Activated CD4-positive, alpha-beta T cell treated with anti-CD3 and anti-CD28 coated beads, Interleukin-2, amount 50 U/mL, for 48 hours (primary cell): Measurements from ENCODE around the gene CMSS1.

Experiments used
- DNase-seq, 2 experiments: peaks; one replicate each; pipeline ENCODE4 v3.0.0-alpha.2; 2020

Gene CMSS1

DNA sequence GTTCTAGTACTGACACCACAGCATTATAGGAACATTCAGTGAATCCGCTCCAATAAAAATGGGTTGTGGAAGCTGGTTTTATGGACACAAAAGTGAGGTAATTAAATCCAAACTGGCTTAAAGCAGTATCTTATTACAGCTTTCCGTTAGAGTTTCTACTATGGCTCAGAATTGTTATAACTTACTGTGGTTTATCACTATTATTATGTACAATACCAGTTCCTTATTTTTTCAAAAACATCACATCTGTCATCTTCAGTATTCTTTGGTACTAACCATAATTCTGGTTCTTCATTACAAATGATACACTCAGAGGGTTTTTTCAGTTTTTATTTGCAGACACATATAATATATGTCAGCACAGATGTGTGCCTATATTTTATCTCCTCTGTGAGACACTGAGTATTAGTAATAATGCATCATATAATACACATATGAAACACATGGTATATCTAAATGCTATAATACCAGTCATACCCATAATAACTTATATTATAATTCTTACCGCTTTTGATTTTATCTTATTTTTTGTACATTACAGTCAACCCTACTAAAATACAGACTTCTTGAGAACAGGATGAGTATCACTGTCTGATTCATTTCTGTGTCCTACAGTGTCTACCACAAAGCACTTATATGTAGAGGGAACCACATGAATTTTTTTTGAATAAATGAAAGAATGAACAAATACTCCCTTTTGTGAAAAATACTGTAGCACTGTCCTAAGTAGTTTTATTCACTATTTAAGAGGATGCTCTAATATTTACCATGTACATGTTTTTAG is 39.0 kb downstream of the CMSS1 start:
- DNase-seq = no peak

DNA sequence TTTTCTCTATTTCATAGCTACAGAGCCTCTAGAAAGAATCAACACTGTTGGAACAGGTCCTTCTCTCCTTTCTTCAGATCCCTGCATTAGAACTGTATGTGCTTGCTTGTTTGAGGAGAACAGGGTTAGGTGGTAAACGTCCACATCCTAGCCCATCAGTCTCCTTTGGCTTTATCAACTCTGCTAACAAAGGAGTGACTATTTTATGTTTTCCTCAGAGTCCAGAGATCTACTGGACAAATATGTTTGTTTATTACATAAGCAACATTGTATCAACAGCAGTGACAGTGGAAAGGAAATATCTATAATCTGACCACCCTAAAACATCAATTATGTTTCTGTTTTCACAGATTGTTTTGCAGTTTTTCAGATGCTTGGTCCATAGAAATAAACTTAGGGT is 39.6 kb downstream of the CMSS1 start:
- DNase-seq = no peak

GRCh38 chr3:99858469-99858868 is 40.8 kb downstream of the CMSS1 start:
- no peak for DNase-seq

GRCh38 chr3:99859825-99860224 is 42.2 kb downstream of the CMSS1 start:
- no peak for DNase-seq

GRCh38 chr3:99861216-99861615 is 43.6 kb downstream of the CMSS1 start:
- no peak for DNase-seq

- DNase-seq = no peak
These were observed 44.5 kb downstream of the CMSS1 start for GRCh38 chr3:99862208-99862607.

DNA sequence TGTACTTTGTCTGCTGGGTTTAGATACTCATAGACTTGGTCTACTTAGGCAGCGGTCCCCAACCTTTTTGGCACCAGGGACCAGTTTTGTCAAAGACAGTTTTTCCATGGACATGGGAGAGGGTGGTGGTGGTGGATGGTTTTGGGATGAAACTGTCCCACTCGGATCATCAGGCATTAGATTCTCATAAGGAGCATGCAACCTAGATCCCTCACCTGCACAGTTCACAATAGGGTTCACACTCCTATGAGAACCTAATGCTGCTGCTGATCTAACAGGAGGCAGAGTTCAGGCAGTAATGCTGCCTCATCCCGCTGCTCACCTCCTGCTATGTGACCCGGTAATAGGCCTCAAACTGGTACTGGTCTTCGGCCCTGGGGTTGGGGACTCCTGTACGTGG is 45.3 kb downstream of the CMSS1 start:
- DNase-seq = no peak

- DNase-seq = no peak
These were observed 45.9 kb downstream of the CMSS1 start for GRCh38 chr3:99863588-99863987.

DNA sequence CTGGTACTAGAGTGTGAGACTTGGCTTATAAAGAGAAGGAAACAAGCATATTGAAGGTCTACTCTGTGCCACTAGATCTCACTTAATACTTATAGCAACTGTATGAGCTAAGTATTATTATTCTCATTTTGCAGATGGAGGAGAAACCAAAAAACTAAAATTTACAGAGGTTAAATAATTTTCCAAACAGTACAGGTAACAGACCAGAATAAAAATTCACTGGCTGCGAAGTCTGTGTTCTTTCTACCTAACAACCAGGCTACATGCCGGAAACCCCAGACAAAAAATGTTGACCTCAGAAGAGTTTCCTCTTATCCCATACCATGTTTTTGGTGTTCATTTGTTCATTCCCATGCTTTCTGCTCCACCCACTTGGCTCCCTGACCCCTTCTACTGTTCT is 46.6 kb downstream of the CMSS1 start:
- no peak for DNase-seq

GRCh38 chr3:99865321-99865720 is 47.7 kb downstream of the CMSS1 start:
- no peak for DNase-seq

DNA sequence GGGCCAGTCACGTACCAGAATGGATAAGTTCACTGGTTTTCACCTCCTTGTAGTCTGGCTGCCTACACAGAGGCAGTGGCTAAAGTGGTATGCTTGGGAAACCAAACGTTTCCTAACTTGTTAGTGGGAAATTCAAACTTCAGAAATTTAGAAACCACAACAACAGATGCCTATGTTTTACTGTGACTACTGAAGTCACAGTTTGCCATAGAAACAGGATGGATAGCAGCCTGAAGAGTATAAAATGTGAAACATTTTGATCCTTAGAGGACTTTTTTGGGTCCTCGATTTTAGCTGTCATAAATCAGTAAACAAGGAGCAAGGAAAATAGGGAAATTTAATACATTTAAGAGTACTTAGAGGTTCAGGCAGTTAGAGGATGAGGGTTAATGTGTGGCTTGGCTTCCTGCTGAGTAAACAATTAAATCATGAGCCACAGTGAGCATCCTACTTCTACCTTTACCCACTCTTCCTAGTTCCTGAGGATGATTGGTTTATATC is 48.6 kb downstream of the CMSS1 start:
- peak in 1 of 2 experiments; percentile 16 for DNase-seq

GRCh38 chr3:99867594-99868310 is 50.1 kb downstream of the CMSS1 start:
- no peak for DNase-seq

DNA sequence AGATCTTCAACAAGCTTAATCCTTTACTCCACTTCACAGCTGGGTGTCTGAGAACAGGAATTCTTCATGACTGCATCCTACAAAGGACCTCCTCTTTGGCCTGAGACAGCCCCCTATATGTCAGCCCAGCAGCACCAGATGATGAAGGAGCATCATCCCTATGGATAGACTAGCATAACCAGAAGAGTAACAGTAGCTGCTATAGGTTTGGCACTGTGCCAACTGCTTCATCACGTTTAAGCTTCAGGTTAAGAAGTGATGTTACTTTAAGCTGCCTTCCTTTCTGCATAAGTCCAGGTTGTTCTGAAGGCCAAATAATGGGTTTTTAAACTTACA is 50.6 kb downstream of the CMSS1 start:
- DNase-seq = peak in 1 of 2 experiments; percentile 7

GRCh38 chr3:99869621-99870020 is 52.0 kb downstream of the CMSS1 start:
- DNase-seq = no peak

DNA sequence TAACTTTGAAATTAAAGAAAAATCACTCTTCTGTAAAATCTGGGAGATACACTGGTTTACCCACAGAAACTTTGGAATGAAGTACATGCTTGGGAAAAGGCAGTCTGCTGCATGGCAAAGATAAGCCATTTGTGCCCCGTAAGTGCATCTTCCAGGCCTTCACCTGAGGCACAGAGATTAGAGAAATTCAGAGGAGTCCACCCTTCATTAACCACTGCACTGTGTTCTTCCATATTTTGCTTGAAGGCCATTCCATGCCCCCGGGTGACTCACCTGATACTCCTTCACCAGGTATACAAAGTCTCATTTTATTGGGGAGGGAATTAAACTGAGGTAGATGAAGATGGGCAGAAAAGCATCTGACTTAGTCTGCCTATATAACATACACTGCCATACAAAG is 53.0 kb downstream of the CMSS1 start:
- no peak for DNase-seq

- DNase-seq = no peak
These were observed 53.8 kb downstream of the CMSS1 start for GRCh38 chr3:99871231-99872045.

DNA sequence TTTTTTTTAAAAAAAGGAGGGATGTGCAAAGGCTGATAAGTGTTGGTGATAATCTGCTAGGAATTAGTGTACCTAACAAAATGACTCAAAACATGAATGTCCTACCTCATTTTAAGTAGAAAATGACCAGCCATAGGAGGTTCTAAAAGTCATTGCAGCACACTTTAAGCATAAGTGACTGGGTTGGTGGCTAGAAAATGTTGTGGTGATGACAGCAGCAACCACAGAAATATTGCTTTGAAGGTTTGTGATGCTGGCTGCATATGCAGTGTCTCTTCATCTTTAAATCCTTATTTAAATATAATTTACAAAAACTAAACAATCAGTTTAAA is 55.2 kb downstream of the CMSS1 start:
- no peak for DNase-seq

GRCh38 chr3:99873269-99874102 is 55.8 kb downstream of the CMSS1 start:
- no peak for DNase-seq

- DNase-seq = no peak
These were observed 56.8 kb downstream of the CMSS1 start for GRCh38 chr3:99874237-99875002.

DNA sequence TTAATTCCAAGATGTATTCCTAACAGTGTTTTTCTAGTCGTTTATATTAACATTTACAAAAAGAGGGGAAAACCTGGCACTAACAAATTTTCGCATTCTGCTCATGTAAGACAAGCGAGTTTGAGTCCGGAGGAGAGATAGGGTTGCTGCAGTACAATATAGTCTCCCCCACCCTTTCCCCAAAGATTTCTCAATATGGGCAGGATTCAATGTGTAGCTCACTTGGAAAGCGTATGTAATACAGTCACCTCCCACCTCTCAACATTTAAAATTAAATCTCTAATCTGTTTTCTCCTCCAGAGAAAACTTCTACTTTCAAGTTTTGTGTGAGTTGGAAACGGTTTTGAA is 57.9 kb downstream of the CMSS1 start:
- DNase-seq = no peak

DNA sequence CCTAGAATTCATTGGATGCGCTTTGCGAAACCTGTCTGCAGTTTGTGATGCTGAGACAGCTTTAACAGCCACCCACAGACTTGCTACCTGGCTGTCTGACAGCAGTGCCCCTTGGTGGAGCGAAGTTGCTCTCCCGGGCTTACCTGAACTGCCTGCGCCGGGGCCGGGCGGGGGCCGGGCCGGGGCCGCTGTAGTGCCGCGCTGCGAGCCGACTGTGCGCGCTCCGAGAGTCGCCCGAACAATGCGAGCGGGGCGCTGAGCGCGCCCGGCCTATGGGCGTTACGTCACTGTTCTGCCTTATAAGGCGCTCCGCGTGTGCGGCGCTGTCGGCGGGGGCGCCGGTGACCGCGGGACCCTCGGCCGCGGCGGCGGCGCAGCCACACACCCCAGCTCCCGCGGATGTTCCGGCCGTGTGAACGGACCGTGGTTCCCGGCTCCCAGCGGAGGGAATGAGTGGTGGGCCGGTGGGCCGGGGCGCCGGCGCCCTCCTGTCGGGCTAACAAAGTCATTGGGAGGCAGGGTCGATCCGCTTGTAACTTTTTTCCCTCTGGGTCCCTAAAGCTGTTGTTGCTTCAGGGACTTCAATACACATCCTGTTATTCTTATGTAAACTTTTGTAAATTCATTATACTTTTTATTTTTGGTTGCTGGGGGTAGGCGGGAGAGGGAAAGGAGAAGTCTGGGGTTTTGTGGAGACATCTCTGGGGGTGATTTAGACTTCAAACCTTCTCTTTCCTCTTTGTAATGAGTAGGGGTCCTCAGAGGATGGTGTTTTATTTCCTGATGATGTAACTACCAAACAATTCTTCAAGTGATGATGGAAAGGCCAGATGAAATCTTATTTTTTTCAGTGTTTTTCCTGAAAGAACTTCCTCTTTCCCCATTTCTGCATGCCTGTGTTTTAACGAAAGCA is 58.5 kb downstream of the CMSS1 start:
- peak; percentile 57 to 66 for DNase-seq
